ENCODE measurements around the gene NKTR. TPM values are rescaled to one million over a fixed set of nuclear protein-coding genes. Genes with fewer than 3 reads are reported as not detected.

NKTR gene
- total and polyA plus RNA-seq, 4 donors = 80.8 to 176 (median 95.2) TPM

DNA sequence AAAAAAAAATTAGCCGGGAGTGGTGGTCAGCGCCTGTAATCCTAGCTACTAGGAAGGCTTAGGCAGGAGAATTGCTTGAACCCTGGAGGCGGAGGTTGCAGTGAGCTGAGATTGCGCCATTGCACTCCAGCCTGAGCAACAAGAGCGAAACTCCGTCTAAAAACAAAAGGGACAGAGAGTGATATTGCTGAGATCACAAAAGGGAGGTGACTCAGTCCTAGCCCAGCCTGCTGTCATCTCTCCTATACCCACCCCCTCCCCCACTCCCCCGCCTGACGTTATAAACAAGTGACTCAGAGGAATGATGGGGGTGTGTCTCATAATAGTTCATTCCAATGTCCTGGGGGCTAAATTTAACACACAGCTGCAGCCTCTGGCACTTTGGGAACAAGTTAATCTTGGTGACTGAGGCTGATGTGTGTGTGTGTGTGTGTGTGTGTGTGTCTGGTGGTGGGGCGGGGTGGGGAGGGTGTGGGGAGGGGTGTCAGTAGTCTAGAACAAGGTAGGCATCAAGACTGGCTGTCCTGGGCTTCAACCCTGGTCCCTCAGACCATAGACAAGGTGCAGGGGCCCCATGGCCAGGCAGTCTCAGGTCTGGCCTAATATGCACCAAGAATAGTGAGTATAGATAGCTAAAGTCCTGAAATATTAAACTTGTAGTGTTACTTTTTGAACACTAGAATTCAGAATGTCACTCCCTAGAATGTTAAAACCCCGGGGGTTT is 83.6 kb downstream of the NKTR start:
- no peaks in the 10 kb centered on the region for H3K36me3 ChIP-seq (ENCODE audit: control insufficient read depth, insufficient read depth, low read length)
- no peak for DNase-seq (ENCODE audit: low read depth in 4 of 6, low spot score in 6 of 6)
- no peak overlapping the region for H3K4me3 ChIP-seq (ENCODE audit: low read depth, low read length)
- H3K4me1 ChIP-seq (ENCODE audit: control insufficient read depth, insufficient read depth, low read length) = peaks cover 7% of the 10 kb centered on the region
- peaks cover 7% of the 10 kb centered on the region for H3K27me3 ChIP-seq (ENCODE audit: control insufficient read depth, insufficient read depth, low read length)
- no peak overlapping the region for H3K27ac ChIP-seq (ENCODE audit: low read depth, low read length)
- no peaks in the 10 kb centered on the region for H3K9me3 ChIP-seq (ENCODE audit: control insufficient read depth, insufficient read depth, low read length)
- no CpG with 5 or more reads among the region's 10 CpGs for WGBS (ENCODE audit: insufficient coverage)

DNA sequence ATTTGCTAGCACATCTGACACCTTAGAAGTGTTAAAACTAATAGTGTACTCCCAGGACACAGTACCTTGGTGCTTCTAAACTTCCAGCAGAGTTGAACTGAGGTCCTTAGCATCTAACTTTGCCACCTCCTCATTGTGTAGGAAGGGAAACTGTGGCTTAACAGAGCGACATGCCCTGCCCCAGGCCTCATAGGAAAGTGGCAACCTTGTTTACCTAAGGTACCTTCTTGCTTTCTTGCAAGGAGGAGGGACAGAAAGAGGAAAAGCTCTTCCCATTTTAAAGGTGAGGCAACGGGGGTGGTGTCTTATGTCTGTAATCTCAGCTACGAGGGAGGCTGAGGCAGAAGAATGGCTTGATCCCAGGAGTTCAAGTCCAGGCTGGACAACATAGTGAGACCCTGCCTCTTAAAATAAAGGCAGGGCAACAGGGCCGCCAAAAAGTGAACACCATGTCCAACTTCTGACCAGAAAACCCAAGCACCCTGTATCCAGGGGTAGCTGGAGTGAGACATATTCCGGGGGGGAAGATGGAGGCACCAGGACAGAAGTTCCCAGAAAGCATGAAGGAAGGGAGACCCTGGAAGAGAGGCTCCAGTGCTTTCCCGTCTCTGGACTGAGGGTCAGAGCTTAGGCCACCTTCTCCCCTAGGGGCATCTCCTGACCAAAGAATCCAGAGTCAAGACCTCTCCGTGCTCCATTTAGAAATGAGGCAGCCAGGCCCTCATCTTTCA is 84.3 kb downstream of the NKTR start:
- Histone ChIP-seq H3K4me1 (ENCODE audit: control insufficient read depth, insufficient read depth, low read length) (peaks cover 7% of the 10 kb centered on the region), H3K36me3 (ENCODE audit: control insufficient read depth, insufficient read depth, low read length) (no peaks in the 10 kb centered on the region), H3K27ac (ENCODE audit: low read depth, low read length) (no peak overlapping the region), H3K4me3 (ENCODE audit: low read depth, low read length) (no peak overlapping the region), H3K27me3 (ENCODE audit: control insufficient read depth, insufficient read depth, low read length) (peaks cover 7% of the 10 kb centered on the region), H3K9me3 (ENCODE audit: control insufficient read depth, insufficient read depth, low read length) (no peaks in the 10 kb centered on the region)
- WGBS (ENCODE audit: insufficient coverage) = 89% methylated on average over 5 of the region's 7 CpGs
- DNase-seq (ENCODE audit: low read depth in 4 of 6, low spot score in 6 of 6) = no peak

DNA sequence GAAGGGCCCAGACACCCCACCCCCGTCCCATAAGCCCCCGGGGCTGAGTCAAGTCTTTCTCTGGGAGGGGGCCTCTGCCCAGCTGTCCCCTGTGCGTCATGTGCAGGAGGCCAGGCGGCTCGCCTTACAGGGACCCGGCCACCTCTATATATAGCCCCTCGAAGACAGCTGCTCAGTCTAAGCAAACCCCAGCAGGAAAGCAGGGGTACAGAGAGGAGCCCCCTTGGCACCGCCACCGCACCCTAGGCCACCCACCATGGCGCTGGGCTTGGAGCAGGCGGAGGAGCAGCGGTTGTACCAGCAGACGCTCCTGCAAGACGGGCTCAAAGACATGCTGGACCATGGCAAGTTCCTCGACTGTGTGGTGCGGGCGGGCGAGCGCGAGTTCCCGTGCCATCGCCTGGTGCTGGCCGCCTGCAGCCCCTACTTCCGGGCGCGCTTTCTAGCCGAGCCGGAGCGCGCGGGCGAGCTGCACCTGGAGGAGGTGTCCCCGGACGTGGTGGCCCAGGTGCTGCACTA is 84.9 kb downstream of the NKTR start, which contains the start of gene KLHL40:
Gene KLHL40 (plus strand): TSS at position 175 of the 519 bp plus-strand sequence. CDS start 82 bp downstream, at position 257.
- Histone ChIP-seq H3K27ac (ENCODE audit: low read depth, low read length) (no peak within 1 kb of the TSS), H3K4me3 (ENCODE audit: low read depth, low read length) (no peak within 1 kb of the TSS), H3K9me3 (ENCODE audit: control insufficient read depth, insufficient read depth, low read length) (no peaks in the 10 kb centered on the region), H3K4me1 (ENCODE audit: control insufficient read depth, insufficient read depth, low read length) (peaks cover 7% of the 10 kb centered on the region), H3K36me3 (ENCODE audit: control insufficient read depth, insufficient read depth, low read length) (no peaks in the 10 kb centered on the region), H3K27me3 (ENCODE audit: control insufficient read depth, insufficient read depth, low read length) (peaks cover 7% of the 10 kb centered on the region)
- WGBS (ENCODE audit: insufficient coverage) = 39% methylated on average over 34 of the region's 34 CpGs
- no peak for DNase-seq (ENCODE audit: low read depth in 4 of 6, low spot score in 6 of 6)

DNA sequence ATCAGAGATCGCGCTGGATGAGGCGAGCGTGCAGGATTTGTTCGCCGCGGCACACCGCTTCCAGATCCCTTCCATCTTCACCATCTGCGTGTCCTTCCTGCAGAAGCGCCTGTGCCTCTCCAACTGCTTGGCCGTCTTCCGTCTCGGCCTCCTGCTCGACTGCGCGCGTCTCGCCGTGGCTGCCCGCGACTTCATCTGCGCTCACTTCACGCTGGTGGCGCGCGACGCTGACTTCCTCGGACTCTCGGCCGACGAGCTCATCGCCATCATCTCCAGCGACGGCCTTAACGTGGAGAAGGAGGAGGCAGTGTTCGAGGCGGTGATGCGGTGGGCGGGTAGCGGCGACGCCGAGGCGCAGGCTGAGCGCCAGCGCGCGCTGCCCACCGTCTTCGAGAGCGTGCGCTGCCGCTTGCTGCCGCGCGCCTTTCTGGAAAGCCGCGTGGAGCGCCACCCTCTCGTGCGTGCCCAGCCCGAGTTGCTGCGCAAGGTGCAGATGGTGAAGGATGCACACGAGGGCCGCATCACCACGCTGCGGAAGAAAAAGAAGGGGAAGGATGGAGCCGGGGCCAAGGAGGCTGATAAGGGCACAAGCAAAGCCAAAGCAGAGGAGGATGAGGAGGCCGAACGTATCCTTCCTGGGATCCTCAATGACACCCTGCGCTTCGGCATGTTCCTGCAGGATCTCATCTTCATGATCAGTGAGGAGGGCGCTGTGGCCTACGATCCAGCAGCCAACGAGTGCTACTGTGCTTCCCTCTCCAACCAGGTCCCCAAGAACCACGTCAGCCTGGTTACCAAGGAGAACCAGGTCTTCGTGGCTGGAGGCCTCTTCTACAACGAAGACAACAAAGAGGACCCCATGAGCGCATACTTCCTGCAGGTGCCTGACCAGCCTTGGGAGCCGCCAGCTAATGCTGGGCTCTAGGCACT is 85.7 kb downstream of the NKTR start:
- WGBS (ENCODE audit: insufficient coverage) = 34% methylated on average over 80 of the region's 80 CpGs

DNA sequence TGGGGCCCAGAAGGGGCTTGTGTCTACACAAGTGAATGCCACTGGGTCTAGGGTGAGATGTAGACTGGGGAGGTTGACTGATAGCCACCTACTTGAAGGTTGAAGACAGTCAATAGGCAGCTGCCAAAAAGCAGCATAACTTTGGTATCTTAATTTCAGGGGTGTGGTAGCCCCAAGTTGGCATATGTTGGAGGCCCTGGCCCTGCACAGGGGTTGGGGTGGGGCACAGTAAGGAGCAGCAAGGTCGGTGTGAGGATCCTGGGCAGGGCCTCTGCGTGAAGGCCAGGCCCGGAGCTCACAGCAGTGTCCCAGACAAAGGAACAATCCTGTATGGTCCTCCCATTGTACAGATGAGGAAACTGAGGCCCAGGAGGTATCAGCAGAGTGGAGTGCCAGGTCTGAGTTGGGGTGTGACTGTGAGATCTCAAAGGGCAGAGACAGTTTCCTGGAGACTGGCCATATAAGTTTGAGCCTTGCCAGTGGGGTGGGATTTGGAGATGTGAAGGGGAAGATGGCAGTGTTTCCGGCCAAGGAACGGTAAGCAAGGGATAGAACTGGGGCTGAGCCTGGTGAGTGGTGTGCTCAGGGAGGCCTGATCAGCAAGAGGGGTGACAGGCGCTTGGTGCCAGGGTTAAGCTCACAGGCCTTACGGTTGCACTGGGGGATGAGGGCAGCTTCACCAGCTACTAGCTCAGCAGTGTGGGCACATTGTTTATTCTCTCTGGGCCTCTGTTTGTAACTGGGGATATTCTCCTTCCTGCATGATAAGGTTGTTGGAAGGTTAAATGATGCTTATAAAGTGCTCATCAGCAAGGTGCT is 86.6 kb downstream of the NKTR start:
- H3K27me3 ChIP-seq (ENCODE audit: control insufficient read depth, insufficient read depth, low read length) = peaks cover 7% of the 10 kb centered on the region
- H3K4me3 ChIP-seq (ENCODE audit: low read depth, low read length) = no peak overlapping the region
- H3K36me3 ChIP-seq (ENCODE audit: control insufficient read depth, insufficient read depth, low read length) = no peaks in the 10 kb centered on the region
- peaks cover 7% of the 10 kb centered on the region for H3K4me1 ChIP-seq (ENCODE audit: control insufficient read depth, insufficient read depth, low read length)
- no peak for DNase-seq (ENCODE audit: low read depth in 4 of 6, low spot score in 6 of 6)
- H3K27ac ChIP-seq (ENCODE audit: low read depth, low read length) = no peak overlapping the region
- no peaks in the 10 kb centered on the region for H3K9me3 ChIP-seq (ENCODE audit: control insufficient read depth, insufficient read depth, low read length)
- 94% methylated on average over 7 of the region's 7 CpGs for WGBS (ENCODE audit: insufficient coverage)

More for the DNA sequence above, 85.7 kb downstream of the NKTR start:
- H3K4me3 ChIP-seq (ENCODE audit: low read depth, low read length) = no peak overlapping the region
- peaks cover 7% of the 10 kb centered on the region for H3K4me1 ChIP-seq (ENCODE audit: control insufficient read depth, insufficient read depth, low read length)
- peak in 2 of 6 donors; percentile 55 to 73 for DNase-seq (ENCODE audit: low read depth in 4 of 6, low spot score in 6 of 6)
- no peak overlapping the region for H3K27ac ChIP-seq (ENCODE audit: low read depth, low read length)
- peaks cover 7% of the 10 kb centered on the region for H3K27me3 ChIP-seq (ENCODE audit: control insufficient read depth, insufficient read depth, low read length)
- no peaks in the 10 kb centered on the region for H3K9me3 ChIP-seq (ENCODE audit: control insufficient read depth, insufficient read depth, low read length)
- no peaks in the 10 kb centered on the region for H3K36me3 ChIP-seq (ENCODE audit: control insufficient read depth, insufficient read depth, low read length)

DNA sequence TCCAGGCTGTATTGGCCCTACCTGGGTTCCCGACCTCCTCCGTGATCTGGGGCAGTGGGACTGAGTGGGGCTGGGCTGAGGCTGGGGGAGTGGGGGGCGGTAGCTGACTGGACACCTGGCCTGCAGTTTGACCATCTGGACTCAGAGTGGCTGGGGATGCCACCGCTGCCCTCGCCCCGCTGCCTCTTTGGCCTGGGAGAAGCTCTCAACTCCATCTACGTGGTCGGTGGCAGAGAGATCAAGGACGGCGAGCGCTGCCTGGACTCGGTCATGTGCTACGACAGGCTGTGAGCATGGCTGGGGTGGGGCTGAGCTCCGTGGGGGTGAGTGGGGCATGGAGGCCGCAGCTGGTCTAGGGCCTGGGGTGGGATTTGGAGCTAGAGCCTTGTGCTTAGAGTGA is 87.5 kb downstream of the NKTR start:
- H3K9me3 ChIP-seq (ENCODE audit: control insufficient read depth, insufficient read depth, low read length) = no peaks in the 10 kb centered on the region
- H3K27me3 ChIP-seq (ENCODE audit: control insufficient read depth, insufficient read depth, low read length) = peaks cover 7% of the 10 kb centered on the region
- no peak overlapping the region for H3K27ac ChIP-seq (ENCODE audit: low read depth, low read length)
- 92% methylated on average over 12 of the region's 15 CpGs for WGBS (ENCODE audit: insufficient coverage)
- DNase-seq (ENCODE audit: low read depth in 4 of 6, low spot score in 6 of 6) = no peak
- no peak overlapping the region for H3K4me3 ChIP-seq (ENCODE audit: low read depth, low read length)
- H3K4me1 ChIP-seq (ENCODE audit: control insufficient read depth, insufficient read depth, low read length) = peaks cover 7% of the 10 kb centered on the region
- no peaks in the 10 kb centered on the region for H3K36me3 ChIP-seq (ENCODE audit: control insufficient read depth, insufficient read depth, low read length)

DNA sequence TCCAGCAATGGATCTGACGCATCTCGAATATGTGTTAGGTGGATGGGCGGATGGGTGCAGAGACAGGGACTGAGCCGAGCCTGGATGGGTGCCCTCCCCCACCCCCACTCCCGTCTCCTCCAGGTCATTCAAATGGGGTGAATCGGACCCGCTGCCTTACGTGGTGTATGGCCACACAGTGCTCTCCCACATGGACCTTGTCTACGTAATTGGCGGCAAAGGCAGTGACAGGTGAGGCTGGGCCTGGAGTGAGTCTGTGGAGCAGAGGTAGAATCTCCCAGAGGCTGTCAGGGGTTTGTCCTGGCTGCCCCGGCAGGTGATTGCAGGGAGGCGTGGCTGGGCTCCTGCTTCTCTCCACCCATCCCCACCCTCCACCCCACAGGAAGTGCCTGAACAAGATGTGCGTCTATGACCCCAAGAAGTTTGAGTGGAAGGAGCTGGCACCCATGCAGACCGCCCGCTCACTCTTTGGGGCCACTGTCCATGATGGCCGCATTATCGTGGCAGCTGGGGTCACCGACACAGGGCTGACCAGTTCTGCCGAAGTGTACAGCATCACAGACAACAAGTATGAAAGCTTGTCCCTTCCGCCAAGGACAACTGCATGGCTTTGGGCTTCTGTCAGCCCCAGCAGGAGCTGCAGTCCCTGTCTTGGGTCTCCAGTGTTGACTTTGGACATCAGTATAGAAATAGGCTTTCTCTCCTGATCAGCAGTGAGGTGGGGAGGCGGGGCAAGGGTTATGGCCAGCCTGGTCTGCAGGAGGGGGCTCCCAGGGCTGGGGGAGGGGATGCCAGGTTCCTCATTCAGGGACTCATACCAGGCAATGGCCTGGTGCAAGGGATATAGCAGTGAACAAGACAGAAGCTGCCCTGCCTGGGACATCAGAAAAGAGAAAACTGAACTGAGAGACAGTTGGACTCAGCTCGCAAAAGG is 88.3 kb downstream of the NKTR start:
- Histone ChIP-seq H3K4me1 (ENCODE audit: control insufficient read depth, insufficient read depth, low read length) (peaks cover 7% of the 10 kb centered on the region), H3K9me3 (ENCODE audit: control insufficient read depth, insufficient read depth, low read length) (no peaks in the 10 kb centered on the region), H3K36me3 (ENCODE audit: control insufficient read depth, insufficient read depth, low read length) (no peaks in the 10 kb centered on the region), H3K27me3 (ENCODE audit: control insufficient read depth, insufficient read depth, low read length) (peaks cover 7% of the 10 kb centered on the region), H3K27ac (ENCODE audit: low read depth, low read length) (no peak overlapping the region), H3K4me3 (ENCODE audit: low read depth, low read length) (no peak overlapping the region)
- DNase-seq (ENCODE audit: low read depth in 4 of 6, low spot score in 6 of 6) = no peak
- 91% methylated on average over 18 of the region's 22 CpGs for WGBS (ENCODE audit: insufficient coverage)

DNA sequence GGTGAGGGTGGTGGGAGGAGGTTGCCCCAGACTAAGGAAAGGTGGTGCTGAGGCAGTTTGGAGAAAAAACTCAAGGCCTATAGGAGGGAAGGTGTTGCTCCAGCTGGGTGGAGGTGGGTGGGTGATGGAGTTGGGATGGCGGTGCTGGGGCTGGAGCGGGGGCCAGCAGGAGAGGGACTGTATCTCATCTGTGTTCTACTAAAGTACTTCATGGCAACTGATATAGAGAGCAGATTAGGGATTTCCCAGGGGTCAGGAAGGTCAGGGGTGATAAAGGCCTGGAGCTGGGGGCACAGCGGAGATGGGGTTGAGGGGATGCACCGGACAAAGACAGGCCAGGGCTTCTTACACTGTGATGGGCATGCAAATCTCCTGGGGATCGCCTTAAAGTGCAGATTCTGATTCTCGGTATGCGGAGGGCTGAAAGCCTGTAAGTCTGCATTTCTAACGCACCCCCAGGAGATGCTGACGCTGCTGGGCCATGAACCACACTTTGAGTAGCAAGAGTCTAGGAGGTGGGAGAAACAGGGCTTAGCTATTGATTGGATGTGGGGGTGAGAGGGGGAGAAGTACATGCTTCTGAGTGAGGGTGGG is 89.0 kb downstream of the NKTR start:
- Histone ChIP-seq H3K36me3 (ENCODE audit: control insufficient read depth, insufficient read depth, low read length) (no peaks in the 10 kb centered on the region), H3K9me3 (ENCODE audit: control insufficient read depth, insufficient read depth, low read length) (no peaks in the 10 kb centered on the region), H3K4me1 (ENCODE audit: control insufficient read depth, insufficient read depth, low read length) (peaks cover 7% of the 10 kb centered on the region), H3K27ac (ENCODE audit: low read depth, low read length) (no peak overlapping the region), H3K4me3 (ENCODE audit: low read depth, low read length) (no peak overlapping the region), H3K27me3 (ENCODE audit: control insufficient read depth, insufficient read depth, low read length) (peaks cover 7% of the 10 kb centered on the region)
- WGBS (ENCODE audit: insufficient coverage) = 53% methylated on average over 9 of the region's 9 CpGs
- DNase-seq (ENCODE audit: low read depth in 4 of 6, low spot score in 6 of 6) = no peak
